ENCODE data around the gene TTC22. TPM values are rescaled to one million over a fixed set of nuclear protein-coding genes. Genes with fewer than 3 reads are reported as not detected.

The TTC22 gene
- total RNA-seq, 1 experiment from 2014 or later: 0.59 TPM

- H3K4me3 Mint-ChIP-seq: no peak overlapping the region
- Histone ChIP-seq H3K14ac (ENCODE audit: insufficient read depth, low read length) (no peak overlapping the region), H2BK120ac (ENCODE audit: low read depth, low read length, poor library complexity, severe bottlenecking) (no peak overlapping the region), H3K56ac (ENCODE audit: insufficient read length, low read depth, low read length) (no peak overlapping the region), H2AFZ (ENCODE audit: low read length) (no peak overlapping the region), H3K27me3 (ENCODE audit: insufficient read depth, low read length) (no peaks in the 10 kb centered on the region), H4K8ac (replicated peaks; ENCODE audit: insufficient read length, low read depth, low read length) (no peak overlapping the region), H3K27ac (ENCODE audit: insufficient read length, low read depth, low read length) (no peak overlapping the region), H3K9ac (ENCODE audit: extremely low read depth, insufficient read length, low read length) (no peak overlapping the region), H3K23me2 (ENCODE audit: insufficient read length, low read depth, low read length, poor library complexity, severe bottlenecking) (no peaks in the 10 kb centered on the region), H4K20me1 (ENCODE audit: control insufficient read depth, insufficient read depth, insufficient read length) (no peaks in the 10 kb centered on the region), H2BK20ac (ENCODE audit: low read depth, low read length, poor library complexity, severe bottlenecking) (no peak overlapping the region), H3K23ac (ENCODE audit: insufficient read length, low read depth, low read length) (no peak overlapping the region), H2AK5ac (ENCODE audit: insufficient read length, low read length) (no peak overlapping the region), H3K4me2 (ENCODE audit: insufficient read depth, insufficient read length, low read length) (no peak overlapping the region), H3K79me1 (ENCODE audit: insufficient read depth, low read depth, low read length, poor library complexity, severe bottlenecking) (no peaks in the 10 kb centered on the region), H3K4me1 (ENCODE audit: insufficient read depth, low read length) (no peaks in the 10 kb centered on the region), H4K5ac (ENCODE audit: insufficient read length, low read depth, low read length) (no peak overlapping the region), H3K4ac (ENCODE audit: low read depth, low read length) (no peak overlapping the region), H3T11ph (ENCODE audit: low read length) (no peak overlapping the region), H4K91ac (ENCODE audit: insufficient read length, low read depth, low read length) (no peak overlapping the region), H2BK5ac (ENCODE audit: insufficient read length, low read length) (no peak overlapping the region), H3K79me2 (ENCODE audit: insufficient read depth, low read length) (no peaks in the 10 kb centered on the region), H2BK12ac (ENCODE audit: insufficient read length, low read depth, low read length) (no peak overlapping the region), H3K18ac (ENCODE audit: insufficient read length, low read depth, low read length) (no peak overlapping the region), H3K9me3 (ENCODE audit: control insufficient read depth, low read depth, low read length) (no peaks in the 10 kb centered on the region), H2BK15ac (ENCODE audit: low read depth, low read length) (no peak overlapping the region)
- no peak for TF ChIP-seq CTCF (conservative IDR thresholded peaks at IDR 0.05)
- H3K4me1 Mint-ChIP-seq: peaks cover 10 to 13% of the 10 kb centered on the region in 2 experiments
- no peaks in the 10 kb centered on the region for H3K9me3 Mint-ChIP-seq
- H3K27ac Mint-ChIP-seq: no peak overlapping the region
- no peaks in the 10 kb centered on the region for H3K36me3 Mint-ChIP-seq (ENCODE audit: insufficient read depth in 1 of 3, low read depth in 3 of 3)
- peak; percentile 31 for DNase-seq
- no CpG with 5 or more reads among the region's 35 CpGs for WGBS (ENCODE audit: extremely low coverage, insufficient read length, low lambda C conversion rate)
- peaks cover 32% of the 10 kb centered on the region for H3K27me3 Mint-ChIP-seq (ENCODE audit: low read depth)
Observed at GRCh38 chr1:54805981-54806381, 4.9 kb upstream of the TTC22 start.
